Measurements from ENCODE around the gene CACNG7.

CACNG7 gene

GRCh38 chr19:53981376-53981951, 72.4 kb downstream of the CACNG7 start:
- Histone ChIP-seq H3K79me2 (ENCODE audit: insufficient read depth, low read length) (no peaks in the 10 kb centered on the region), H3K9ac (ENCODE audit: low read depth, low read length, poor library complexity, severe bottlenecking) (no peak overlapping the region), H3K36me3 (ENCODE audit: insufficient read depth, low read length) (no peaks in the 10 kb centered on the region), H3K9me3 (ENCODE audit: insufficient read depth, low read depth, low read length) (no peaks in the 10 kb centered on the region), H3K4me3 (ENCODE audit: low read length, poor library complexity, severe bottlenecking) (no peak overlapping the region), H3K4me2 (ENCODE audit: low read depth, low read length, poor library complexity, severe bottlenecking) (no peak overlapping the region), H3K4me1 (ENCODE audit: insufficient read depth, low read length, poor library complexity, severe bottlenecking) (no peaks in the 10 kb centered on the region), H3F3A (ENCODE audit: low read depth) (no peaks in the 10 kb centered on the region), H3K9me2 (replicated peaks; ENCODE audit: low read depth, low read length) (no peaks in the 10 kb centered on the region), H3K27me3 (ENCODE audit: insufficient read depth, low read length, poor library complexity, severe bottlenecking) (no peaks in the 10 kb centered on the region), H2AFZ (ENCODE audit: low read length) (no peak overlapping the region), H4K20me1 (ENCODE audit: insufficient read depth, low read length, poor library complexity, severe bottlenecking) (no peaks in the 10 kb centered on the region)
- no peak for TF ChIP-seq EZH2phosphoT487 (IDR thresholded peaks at IDR 0.05; ENCODE audit: borderline replicate concordance)
- TF ChIP-seq, protein P1, sequence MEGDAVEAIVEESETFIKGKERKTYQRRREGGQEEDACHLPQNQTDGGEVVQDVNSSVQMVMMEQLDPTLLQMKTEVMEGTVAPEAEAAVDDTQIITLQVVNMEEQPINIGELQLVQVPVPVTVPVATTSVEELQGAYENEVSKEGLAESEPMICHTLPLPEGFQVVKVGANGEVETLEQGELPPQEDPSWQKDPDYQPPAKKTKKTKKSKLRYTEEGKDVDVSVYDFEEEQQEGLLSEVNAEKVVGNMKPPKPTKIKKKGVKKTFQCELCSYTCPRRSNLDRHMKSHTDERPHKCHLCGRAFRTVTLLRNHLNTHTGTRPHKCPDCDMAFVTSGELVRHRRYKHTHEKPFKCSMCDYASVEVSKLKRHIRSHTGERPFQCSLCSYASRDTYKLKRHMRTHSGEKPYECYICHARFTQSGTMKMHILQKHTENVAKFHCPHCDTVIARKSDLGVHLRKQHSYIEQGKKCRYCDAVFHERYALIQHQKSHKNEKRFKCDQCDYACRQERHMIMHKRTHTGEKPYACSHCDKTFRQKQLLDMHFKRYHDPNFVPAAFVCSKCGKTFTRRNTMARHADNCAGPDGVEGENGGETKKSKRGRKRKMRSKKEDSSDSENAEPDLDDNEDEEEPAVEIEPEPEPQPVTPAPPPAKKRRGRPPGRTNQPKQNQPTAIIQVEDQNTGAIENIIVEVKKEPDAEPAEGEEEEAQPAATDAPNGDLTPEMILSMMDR (conservative IDR thresholded peaks at IDR 0.05; ENCODE audit: low read length), result no peak

DNA sequence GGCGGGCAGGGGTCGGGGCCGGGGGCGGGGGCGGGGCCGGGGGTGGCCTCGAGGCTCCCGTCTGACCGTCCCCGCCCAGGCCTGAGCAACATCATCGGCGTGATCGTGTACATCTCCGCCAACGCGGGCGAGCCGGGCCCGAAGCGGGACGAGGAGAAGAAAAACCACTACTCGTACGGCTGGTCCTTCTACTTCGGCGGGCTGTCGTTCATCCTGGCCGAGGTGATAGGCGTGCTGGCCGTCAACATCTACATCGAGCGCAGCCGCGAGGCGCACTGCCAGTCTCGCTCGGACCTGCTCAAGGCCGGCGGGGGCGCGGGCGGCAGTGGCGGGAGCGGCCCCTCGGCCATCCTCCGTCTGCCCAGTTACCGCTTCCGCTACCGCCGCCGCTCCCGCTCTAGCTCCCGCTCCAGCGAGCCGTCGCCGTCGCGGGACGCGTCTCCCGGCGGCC, 72.9 kb downstream of the CACNG7 start:
- Histone ChIP-seq H3K9ac (ENCODE audit: low read depth, low read length, poor library complexity, severe bottlenecking) (no peak overlapping the region), H2AFZ (ENCODE audit: low read length) (no peak overlapping the region), H3K4me3 (ENCODE audit: low read length, poor library complexity, severe bottlenecking) (no peak overlapping the region), H3K79me2 (ENCODE audit: insufficient read depth, low read length) (no peaks in the 10 kb centered on the region), H3K4me1 (ENCODE audit: insufficient read depth, low read length, poor library complexity, severe bottlenecking) (no peaks in the 10 kb centered on the region), H4K20me1 (ENCODE audit: insufficient read depth, low read length, poor library complexity, severe bottlenecking) (no peaks in the 10 kb centered on the region), H3K9me2 (replicated peaks; ENCODE audit: low read depth, low read length) (no peaks in the 10 kb centered on the region), H3K9me3 (ENCODE audit: insufficient read depth, low read depth, low read length) (no peaks in the 10 kb centered on the region), H3K27me3 (ENCODE audit: insufficient read depth, low read length, poor library complexity, severe bottlenecking) (no peaks in the 10 kb centered on the region), H3K4me2 (ENCODE audit: low read depth, low read length, poor library complexity, severe bottlenecking) (no peak overlapping the region), H3F3A (ENCODE audit: low read depth) (no peaks in the 10 kb centered on the region), H3K36me3 (ENCODE audit: insufficient read depth, low read length) (no peaks in the 10 kb centered on the region)
- TF ChIP-seq, protein P1 (conservative IDR thresholded peaks at IDR 0.05; ENCODE audit: low read length), result no peak
- no peak for TF ChIP-seq EZH2phosphoT487 (IDR thresholded peaks at IDR 0.05; ENCODE audit: borderline replicate concordance)

DNA sequence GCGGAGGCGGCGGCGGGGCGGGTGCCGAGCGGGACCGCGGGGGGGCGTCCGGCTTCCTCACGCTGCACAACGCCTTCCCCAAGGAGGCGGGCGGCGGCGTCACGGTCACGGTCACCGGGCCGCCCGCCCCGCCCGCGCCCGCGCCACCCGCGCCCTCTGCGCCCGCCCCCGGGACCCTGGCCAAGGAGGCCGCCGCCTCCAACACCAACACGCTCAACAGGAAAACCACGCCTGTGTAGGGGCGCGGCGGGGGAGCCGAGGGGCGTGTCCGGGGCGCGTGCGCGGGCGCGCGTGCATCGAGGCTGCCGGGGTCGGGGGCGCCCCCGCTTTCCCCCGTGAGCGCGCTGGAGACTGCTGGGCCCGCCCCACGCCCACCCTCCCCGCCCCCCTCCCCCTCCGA, 73.5 kb downstream of the CACNG7 start:
- H3K4me3 ChIP-seq (ENCODE audit: low read length, poor library complexity, severe bottlenecking), result no peak overlapping the region
- H3K4me1 ChIP-seq (ENCODE audit: insufficient read depth, low read length, poor library complexity, severe bottlenecking), result no peaks in the 10 kb centered on the region
- H3K9me3 ChIP-seq (ENCODE audit: insufficient read depth, low read depth, low read length), result no peaks in the 10 kb centered on the region
- H3K79me2 ChIP-seq (ENCODE audit: insufficient read depth, low read length), result no peaks in the 10 kb centered on the region
- H3K36me3 ChIP-seq (ENCODE audit: insufficient read depth, low read length), result no peaks in the 10 kb centered on the region
- H4K20me1 ChIP-seq (ENCODE audit: insufficient read depth, low read length, poor library complexity, severe bottlenecking), result no peaks in the 10 kb centered on the region
- no peaks in the 10 kb centered on the region for H3K9me2 ChIP-seq (replicated peaks; ENCODE audit: low read depth, low read length)
- no peaks in the 10 kb centered on the region for H3F3A ChIP-seq (ENCODE audit: low read depth)
- no peak overlapping the region for H3K4me2 ChIP-seq (ENCODE audit: low read depth, low read length, poor library complexity, severe bottlenecking)
- H3K27me3 ChIP-seq (ENCODE audit: insufficient read depth, low read length, poor library complexity, severe bottlenecking), result no peaks in the 10 kb centered on the region
- no peak overlapping the region for H3K9ac ChIP-seq (ENCODE audit: low read depth, low read length, poor library complexity, severe bottlenecking)
- no peak overlapping the region for H2AFZ ChIP-seq (ENCODE audit: low read length)
- TF ChIP-seq EZH2phosphoT487 (IDR thresholded peaks at IDR 0.05; ENCODE audit: borderline replicate concordance), result no peak
- TF ChIP-seq, protein P1 (conservative IDR thresholded peaks at IDR 0.05; ENCODE audit: low read length), result no peak
